ENCODE data around the gene AJAP1.

Gene AJAP1

GRCh38 chr1:4612991-4613390 is 41.4 kb upstream of the AJAP1 start:
- no peak for TF ChIP-seq ZNF133 (tag by site-specific recombination; IDR thresholded peaks at IDR 0.05)
- Histone ChIP-seq H3K27ac (ENCODE audit: extremely low read depth, low read depth, low read length) (no peak overlapping the region), H3K4me3 (ENCODE audit: low read depth, low read length) (no peak overlapping the region), H3K4me1 (ENCODE audit: control insufficient read depth, insufficient read depth, low read length) (no peaks in the 10 kb centered on the region), H3K9me3 (ENCODE audit: control insufficient read depth, insufficient read depth, low read depth, low read length) (no peaks in the 10 kb centered on the region), H3K36me3 (ENCODE audit: control insufficient read depth in 2 of 2, insufficient read depth in 1 of 2, low read length in 2 of 2) (no peaks in the 10 kb centered on the region)
- CTCF ChIA-PET = no interaction called here
- POLR2A ChIA-PET = no interaction called here

DNA sequence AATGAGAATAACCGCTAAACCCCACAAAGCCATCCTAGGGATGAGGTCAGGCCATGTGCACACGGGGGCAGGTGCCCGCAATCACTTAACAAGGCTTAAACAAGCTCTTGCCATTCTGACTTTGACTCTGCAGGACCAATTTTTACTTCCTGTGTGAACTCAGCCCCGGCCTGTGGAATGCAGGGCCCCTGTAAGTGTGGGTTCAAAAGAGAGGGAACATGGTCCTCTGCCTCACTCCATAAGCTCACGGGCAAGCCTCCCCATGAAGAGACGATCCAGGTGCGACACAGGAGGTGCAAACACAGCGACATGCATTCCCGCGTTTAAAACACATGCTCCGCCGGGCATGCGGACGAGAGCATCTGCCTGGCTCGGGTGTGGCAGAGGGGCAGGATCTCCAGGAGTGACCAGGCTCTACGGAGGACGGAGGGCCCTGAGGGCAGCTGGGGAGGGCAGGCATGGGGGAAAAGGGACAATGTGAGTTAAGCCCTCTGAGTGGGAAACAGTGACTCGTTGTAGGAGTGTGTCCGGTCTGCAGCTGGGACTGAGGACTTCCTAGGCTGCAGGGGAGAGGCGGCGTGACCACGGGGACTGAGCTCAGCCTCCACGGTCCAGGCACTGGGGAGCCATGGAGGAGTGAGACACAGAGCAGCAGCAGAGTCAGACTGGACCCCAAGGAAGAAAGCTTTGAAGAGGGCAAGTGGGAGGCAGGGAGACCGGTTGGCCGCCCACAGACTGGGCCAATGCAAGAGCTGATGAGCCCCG is 40.6 kb upstream of the AJAP1 start:
- Histone ChIP-seq H3K9me3 (ENCODE audit: control insufficient read depth, insufficient read depth, low read depth, low read length) (no peaks in the 10 kb centered on the region), H3K4me3 (ENCODE audit: low read depth, low read length) (no peak overlapping the region), H3K27ac (ENCODE audit: extremely low read depth, low read depth, low read length) (no peak overlapping the region), H3K36me3 (ENCODE audit: control insufficient read depth in 2 of 2, insufficient read depth in 1 of 2, low read length in 2 of 2) (no peaks in the 10 kb centered on the region), H3K4me1 (ENCODE audit: control insufficient read depth, insufficient read depth, low read length) (no peaks in the 10 kb centered on the region)
- ChIA-PET POLR2A (no interaction called here), CTCF (no interaction called here)
- TF ChIP-seq ZIC2 (tag by site-specific recombination; IDR thresholded peaks at IDR 0.05) (no peak), ZFP69B (tag by site-specific recombination; IDR thresholded peaks at IDR 0.05) (no peak), ZSCAN23 (tag by site-specific recombination; IDR thresholded peaks at IDR 0.05) (no peak), ZNF473 (tag by site-specific recombination; IDR thresholded peaks at IDR 0.05) (no peak), ZNF114 (tag by site-specific recombination; IDR thresholded peaks at IDR 0.05) (no peak), ZNF600 (tag by site-specific recombination; IDR thresholded peaks at IDR 0.05) (no peak), ZNF585B (tag by site-specific recombination; IDR thresholded peaks at IDR 0.05) (no peak), ZNF76 (tag by site-specific recombination; IDR thresholded peaks at IDR 0.05; ENCODE audit: borderline replicate concordance, low read depth) (no peak), ZNF169 (tag by site-specific recombination; IDR thresholded peaks at IDR 0.05) (no peak), KLF9 (tag by site-specific recombination; IDR thresholded peaks at IDR 0.05; ENCODE audit: low read depth) (no peak), SP7 (tag by site-specific recombination; IDR thresholded peaks at IDR 0.05) (no peak), ZNF777 (tag by site-specific recombination; IDR thresholded peaks at IDR 0.05; ENCODE audit: borderline replicate concordance) (no peak), TSHZ1 (tag by site-specific recombination; IDR thresholded peaks at IDR 0.05; ENCODE audit: borderline replicate concordance) (no peak), ZNF416 (tag by site-specific recombination; IDR thresholded peaks at IDR 0.05) (no peak), YY1 (tag by site-specific recombination; IDR thresholded peaks at IDR 0.05) (no peak), ZNF37A (tag by site-specific recombination; IDR thresholded peaks at IDR 0.05) (no peak), ZNF174 (tag by site-specific recombination; IDR thresholded peaks at IDR 0.05) (no peak), ZNF785 (tag by site-specific recombination; IDR thresholded peaks at IDR 0.05) (no peak)

GRCh38 chr1:4614371-4615137 is 39.9 kb upstream of the AJAP1 start:
- no peaks in the 10 kb centered on the region for H3K36me3 ChIP-seq (ENCODE audit: control insufficient read depth in 2 of 2, insufficient read depth in 1 of 2, low read length in 2 of 2)
- no peak for TF ChIP-seq ZNF639 (tag by site-specific recombination; IDR thresholded peaks at IDR 0.05)
- POLR2A ChIA-PET = no interaction called here
- H3K9me3 ChIP-seq (ENCODE audit: control insufficient read depth, insufficient read depth, low read depth, low read length) = no peaks in the 10 kb centered on the region
- no peaks in the 10 kb centered on the region for H3K4me1 ChIP-seq (ENCODE audit: control insufficient read depth, insufficient read depth, low read length)
- CTCF ChIA-PET = no interaction called here
- no peak overlapping the region for H3K4me3 ChIP-seq (ENCODE audit: low read depth, low read length)
- no peak overlapping the region for H3K27ac ChIP-seq (ENCODE audit: extremely low read depth, low read depth, low read length)
